ENCODE data around the gene ACMSD.

DNA sequence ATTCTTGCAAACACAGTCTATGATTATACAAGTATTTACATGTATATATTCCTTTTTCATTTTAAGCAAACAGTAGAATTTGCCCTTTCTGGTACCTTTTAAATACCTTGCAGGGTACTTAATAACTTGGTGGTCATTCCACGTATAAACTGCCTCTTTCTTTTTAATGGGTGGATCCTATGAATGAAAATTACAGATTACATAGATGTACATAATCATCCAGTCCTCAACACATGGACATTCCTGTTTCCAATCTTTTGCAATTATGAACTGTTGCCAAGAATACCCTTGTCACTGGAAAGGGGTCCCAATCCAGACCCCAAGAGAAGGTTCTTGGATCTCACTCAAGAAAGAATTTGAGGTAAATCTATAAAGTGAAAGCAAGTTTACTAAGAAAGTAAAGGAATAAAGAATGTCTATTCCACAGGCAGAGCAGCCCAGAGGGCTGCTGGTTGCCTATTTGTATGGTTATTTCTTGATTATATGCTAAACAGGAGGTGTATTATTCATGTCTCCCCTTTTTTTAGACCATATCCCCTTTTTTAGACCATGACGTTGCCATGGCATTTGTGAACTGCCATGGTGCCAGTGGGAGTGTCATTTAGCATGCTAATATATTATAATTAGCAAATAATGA is 72.5 kb downstream of the ACMSD start:
- TF ChIP-seq, protein P1, sequence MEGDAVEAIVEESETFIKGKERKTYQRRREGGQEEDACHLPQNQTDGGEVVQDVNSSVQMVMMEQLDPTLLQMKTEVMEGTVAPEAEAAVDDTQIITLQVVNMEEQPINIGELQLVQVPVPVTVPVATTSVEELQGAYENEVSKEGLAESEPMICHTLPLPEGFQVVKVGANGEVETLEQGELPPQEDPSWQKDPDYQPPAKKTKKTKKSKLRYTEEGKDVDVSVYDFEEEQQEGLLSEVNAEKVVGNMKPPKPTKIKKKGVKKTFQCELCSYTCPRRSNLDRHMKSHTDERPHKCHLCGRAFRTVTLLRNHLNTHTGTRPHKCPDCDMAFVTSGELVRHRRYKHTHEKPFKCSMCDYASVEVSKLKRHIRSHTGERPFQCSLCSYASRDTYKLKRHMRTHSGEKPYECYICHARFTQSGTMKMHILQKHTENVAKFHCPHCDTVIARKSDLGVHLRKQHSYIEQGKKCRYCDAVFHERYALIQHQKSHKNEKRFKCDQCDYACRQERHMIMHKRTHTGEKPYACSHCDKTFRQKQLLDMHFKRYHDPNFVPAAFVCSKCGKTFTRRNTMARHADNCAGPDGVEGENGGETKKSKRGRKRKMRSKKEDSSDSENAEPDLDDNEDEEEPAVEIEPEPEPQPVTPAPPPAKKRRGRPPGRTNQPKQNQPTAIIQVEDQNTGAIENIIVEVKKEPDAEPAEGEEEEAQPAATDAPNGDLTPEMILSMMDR (conservative IDR thresholded peaks at IDR 0.05; ENCODE audit: low read depth, low read length), result no peak
- no peak for TF ChIP-seq EZH2 (IDR thresholded peaks at IDR 0.05; ENCODE audit: low read length, unreplicated experiment)
- TF ChIP-seq EZH2phosphoT487 (IDR thresholded peaks at IDR 0.05; ENCODE audit: borderline replicate concordance, low read length), result no peak

Data from PC-3 (cell line).